K562 (cell line): ENCODE data around the gene LCA5L. TPM values are rescaled to one million over a fixed set of nuclear protein-coding genes. Genes with fewer than 3 reads are reported as not detected.
A peak's percentile ranks its signal among the peaks of the same experiment; 100 is the strongest.

ENCODE experiments used
- ASH1L ChIP-seq: fragments of 450-650 bp; IDR thresholded peaks from 2 replicates; pipeline ENCODE4 v1.6.1; 2018; ENCODE audit warnings: borderline replicate concordance, mild to moderate bottlenecking, low read depth; ENCODE audit not compliant: partially characterized antibody
- C11orf30 ChIP-seq: fragments of 450-650 bp; IDR thresholded peaks from 2 replicates; pipeline ENCODE4 v1.6.1; 2016; ENCODE audit warnings: low read depth, mild to moderate bottlenecking
- CBX8 ChIP-seq: fragments of 200-600 bp; sonication (generic); IDR thresholded peaks from 2 replicates; pipeline ENCODE4 v1.6.1; 2012; ENCODE audit warnings: borderline replicate concordance, mixed run types, low read depth, mild to moderate bottlenecking, moderate library complexity, mixed read lengths, low read length, control low read depth, inconsistent platforms; ENCODE audit not compliant: poor library complexity, severe bottlenecking; ENCODE audit errors: extremely low read depth
- CCNT2 ChIP-seq: IDR thresholded peaks from 2 replicates; pipeline ENCODE4 v1.6.1; 2011; ENCODE audit warnings: borderline replicate concordance, low read depth, mild to moderate bottlenecking, moderate library complexity, mixed read lengths, low read length; ENCODE audit not compliant: insufficient read length; ENCODE audit errors: extremely low read depth
- CEBPZ ChIP-seq: fragments of 150-350 bp; IDR thresholded peaks from 2 replicates; pipeline ENCODE4 v1.6.1; 2014; ENCODE audit warnings: low read depth, mild to moderate bottlenecking, low read length, borderline replicate concordance
- EWSR1 ChIP-seq: fragments of 450-650 bp; IDR thresholded peaks from 2 replicates; pipeline ENCODE4 v1.6.1; 2018; ENCODE audit warnings: borderline replicate concordance, mild to moderate bottlenecking, low read depth, moderate library complexity; ENCODE audit not compliant: partially characterized antibody
- FOXJ3 ChIP-seq: sonication (generic); formaldehyde crosslinking; IDR thresholded peaks from 2 replicates; pipeline ENCODE4 v1.4.0; 2020; ENCODE audit warnings: mild to moderate bottlenecking, missing genetic modification reagents
- HMG20B ChIP-seq: fragments of 250-450 bp; sonication (Bioruptor Pico); IDR thresholded peaks from 2 replicates; pipeline ENCODE4 v1.5.0; 2021; ENCODE audit warnings: mild to moderate bottlenecking
- HNRNPL ChIP-seq: fragments of 200-400 bp; formaldehyde crosslinking; IDR thresholded peaks from 2 replicates; pipeline ENCODE4 v1.6.1; 2017; ENCODE audit warnings: low read depth, mild to moderate bottlenecking, low read length
- KAT7 ChIP-seq: sonication (generic); formaldehyde crosslinking; IDR thresholded peaks from 2 replicates; pipeline ENCODE4 v1.8.0; 2022; ENCODE audit warnings: missing genetic modification reagents, mild to moderate bottlenecking, borderline replicate concordance
- MAFF ChIP-seq: IDR thresholded peaks from 2 replicates; pipeline ENCODE4 v1.6.1; 2012; ENCODE audit warnings: low read length, improper control_type of control experiment
- PHB ChIP-seq: fragments of 250-450 bp; sonication (Bioruptor Pico); IDR thresholded peaks from 2 replicates; pipeline ENCODE4 v1.5.0; 2021
- RAD21 ChIP-seq, 2 experiments: fragments of 250-450 bp in 1 of 2; fragments of 450-650 bp in 1 of 2; sonication (Bioruptor Pico) in 1 of 2; formaldehyde crosslinking in 1 of 2; IDR thresholded peaks in 1 of 2; conservative IDR thresholded peaks in 1 of 2; 2 replicates each; pipeline versions ENCODE4 v1.4.0 to v1.8.0; 2020 to 2022; ENCODE audit warnings: mild to moderate bottlenecking in 2 of 2, moderate library complexity in 1 of 2
- RBM15 ChIP-seq: fragments of 200-400 bp; formaldehyde crosslinking; IDR thresholded peaks from 2 replicates; pipeline ENCODE4 v1.6.1; 2018; ENCODE audit warnings: mild to moderate bottlenecking, low read length, moderate library complexity; ENCODE audit not compliant: insufficient read depth
- XRCC3 ChIP-seq: fragments of 450-650 bp; IDR thresholded peaks from 2 replicates; pipeline ENCODE4 v1.6.1; 2017; ENCODE audit warnings: mild to moderate bottlenecking, moderate library complexity
- ZBTB49 ChIP-seq: sonication (generic); formaldehyde crosslinking; IDR thresholded peaks from 2 replicates; pipeline ENCODE4 v1.8.0; 2022; ENCODE audit warnings: missing genetic modification reagents, mild to moderate bottlenecking, borderline replicate concordance
- ZNF212 ChIP-seq: fragments of 450-650 bp; formaldehyde crosslinking; IDR thresholded peaks from 2 replicates; pipeline ENCODE4 v1.4.0; 2020; ENCODE audit warnings: mild to moderate bottlenecking
- ZNF586 ChIP-seq: fragments of 450-650 bp; formaldehyde crosslinking; conservative IDR thresholded peaks from 2 replicates; pipeline ENCODE4 v1.4.0; 2020; ENCODE audit warnings: mild to moderate bottlenecking, moderate library complexity
- ZNF785 ChIP-seq: fragments of 250-450 bp; sonication (Bioruptor Pico); IDR thresholded peaks from 2 replicates; pipeline ENCODE4 v1.4.0; 2020; ENCODE audit warnings: mild to moderate bottlenecking
- polyA plus RNA-seq, 8 experiments: library from polyadenylated mRNA; depleted of rRNA in 4 of 8; stranded (reverse) in 5 of 8; unstranded in 3 of 8; fragments of >200 nt; fragmentation: Nextera tagmentation in 2 of 8; fragmentation: Illumina TruSeq in 1 of 8; extraction: Ambion mirVana in 2 of 8; extraction: Trizol in 1 of 8; gene quantifications; 2 replicates each; pipeline versions ENCODE4 v1.2.1 to v1.2.3, GENCODE V29; 2011 to 2014; ENCODE audit warnings: inconsistent platforms in 1 of 8, missing spikeins in 1 of 8
- total RNA-seq, 7 experiments: library from RNA; depleted of rRNA in 6 of 7; stranded (reverse); fragments of >200 nt in 6 of 7; fragmentation: Illumina TruSeq in 2 of 7; extraction: Trizol in 2 of 7; gene quantifications; 2 replicates each; pipeline versions ENCODE4 v1.2.1 to v1.2.3, GENCODE V29; 2011 to 2021; ENCODE audit warnings: low replicate concordance in 1 of 7

LCA5L gene
- total and polyA plus RNA-seq, 9 of the 15 experiments (the other 6 are each of a cell fraction or from before 2014, with no cell fraction given), result 1.8 to 4.9 (median 3.8) TPM

GRCh38 chr21:39451332-39452206 lies 6.0 kb upstream of the LCA5L start, which contains the start of gene SH3BGR (continued):
- no peak for TF ChIP-seq ZBTB49
- TF ChIP-seq HNRNPL, result no peak
- TF ChIP-seq XRCC3, result no peak
- no peak for TF ChIP-seq C11orf30
- TF ChIP-seq CCNT2, result peak; percentile 53
- TF ChIP-seq RBM15, result no peak
- no peak for TF ChIP-seq MAFF
- TF ChIP-seq ZNF212 (CRISPR knock-in tag), result no peak
- TF ChIP-seq KAT7, result no peak
- TF ChIP-seq CBX8, result no peak
- no peak for TF ChIP-seq HMG20B
- no peak for TF ChIP-seq CEBPZ
- TF ChIP-seq PHB (CRISPR knock-in tag), result no peak
- peak in 1 of 2 experiments; percentile 13; a peak in 1 of 4 replicates for TF ChIP-seq RAD21 (CRISPR knock-in tag; conservative IDR thresholded peaks at IDR 0.05 in 1 of 2, IDR thresholded peaks at IDR 0.05 in 1 of 2)
- no peak for TF ChIP-seq FOXJ3 (CRISPR knock-in tag)
- no peak for TF ChIP-seq ASH1L
- no peak for TF ChIP-seq ZNF785
- TF ChIP-seq ZNF586, result no peak
- no peak for TF ChIP-seq EWSR1
